SK-N-SH (cell line): ENCODE data around the gene NHLRC3. TPM values are rescaled to one million over a fixed set of nuclear protein-coding genes. Genes with fewer than 3 reads are reported as not detected.

Experiments
- CTCF ChIA-PET: fragments of 300-600, 350-600 bp; formaldehyde crosslinking; extraction: SDS; loops from one replicate; lab custom pipeline; 2021; lab: Yijun Ruan, JAX
- POLR2A ChIA-PET: fragments of 350-600 bp; sonication (Branson Sonifier 250); formaldehyde crosslinking; extraction: SDS; loops from one replicate; lab custom pipeline; 2020; ENCODE audit warnings: antibody characterized with exemption, inconsistent platforms; lab: Yijun Ruan, JAX
- DNase-seq: peaks from one replicate; pipeline ENCODE4 v3.0.0; 2012
- H2AFZ ChIP-seq: fragments of 200-600 bp; sonication (generic); 2 replicates; pipeline ENCODE4 v1.8.1; 2016; ENCODE audit warnings: antibody characterized with exemption, mild to moderate bottlenecking, low read depth
- H3F3A ChIP-seq: fragments of 200-600 bp; sonication (generic); replicated peaks from 2 replicates; pipeline ENCODE3; 2016; ENCODE audit warnings: antibody characterized with exemption, mild to moderate bottlenecking; ENCODE audit not compliant: insufficient read depth
- H3K27ac ChIP-seq, 2 experiments: fragments of 200-500 bp in 1 of 2; fragments of 200-600 bp in 1 of 2; sonication (Bioruptor generic) in 1 of 2; sonication (generic), shearing (Covaris generic) in 1 of 2; 2 replicates each; pipeline versions ENCODE4 v1.5.1 to v1.6.1; 2014 to 2016; ENCODE audit warnings: low read depth in 2 of 2, inconsistent platforms in 1 of 2, low read length in 1 of 2, mild to moderate bottlenecking in 1 of 2, mixed read lengths in 1 of 2
- H3K27me3 ChIP-seq: fragments of 200-600 bp; sonication (generic), shearing (Covaris generic); 2 replicates; pipeline ENCODE4 v1.6.1; 2016; ENCODE audit warnings: mixed run types; ENCODE audit not compliant: insufficient read depth
- H3K36me3 ChIP-seq, 2 experiments: fragments of 200-500 bp in 1 of 2; fragments of 200-600 bp in 1 of 2; sonication (Bioruptor generic) in 1 of 2; sonication (generic) in 1 of 2; replicated peaks in 1 of 2; 2 replicates each; pipeline versions ENCODE3 to v1.5.1; 2014 to 2016; ENCODE audit warnings: low read length in 1 of 2, mild to moderate bottlenecking in 1 of 2; ENCODE audit not compliant: insufficient read depth in 2 of 2, control insufficient read depth in 1 of 2
- H3K4me1 ChIP-seq, 2 experiments: fragments of 200-500 bp in 1 of 2; fragments of 200-600 bp in 1 of 2; sonication (Bioruptor generic) in 1 of 2; sonication (generic), shearing (Covaris generic) in 1 of 2; 2 replicates each; pipeline versions ENCODE4 v1.5.1 to v1.6.1; 2014 to 2016; ENCODE audit warnings: low read depth in 1 of 2, low read length in 1 of 2, mixed run types in 1 of 2; ENCODE audit not compliant: insufficient read depth in 2 of 2, control insufficient read depth in 1 of 2
- H3K4me2 ChIP-seq: fragments of 200-600 bp; sonication (generic), shearing (Covaris generic); 2 replicates; pipeline ENCODE4 v1.6.1; 2017; ENCODE audit warnings: mixed run types
- H3K4me3 ChIP-seq, 2 experiments: fragments of 200-500 bp in 1 of 2; fragments of 200-600 bp in 1 of 2; sonication (Bioruptor generic) in 1 of 2; sonication (generic), shearing (Covaris generic) in 1 of 2; 2 replicates each; pipeline versions ENCODE4 v1.5.1 to v1.8.1; 2014 to 2016; ENCODE audit warnings: low read depth in 2 of 2, inconsistent platforms in 1 of 2, low read length in 1 of 2, mild to moderate bottlenecking in 1 of 2, mixed read lengths in 1 of 2, moderate library complexity in 1 of 2
- H3K79me2 ChIP-seq: fragments of 200-600 bp; sonication (generic); 2 replicates; pipeline ENCODE4 v1.8.1; 2017; ENCODE audit warnings: mild to moderate bottlenecking; ENCODE audit not compliant: insufficient read depth
- H3K9ac ChIP-seq: fragments of 200-600 bp; sonication (generic); 2 replicates; pipeline ENCODE4 v1.6.1; 2017; ENCODE audit warnings: mixed run types
- H3K9me2 ChIP-seq: fragments of 200-600 bp; sonication (generic); 2 replicates; pipeline ENCODE4 v1.6.1; 2017; ENCODE audit warnings: mixed run types
- H3K9me3 ChIP-seq: fragments of 200-600 bp; sonication (generic); 2 replicates; pipeline ENCODE4 v1.6.1; 2017; ENCODE audit warnings: mixed run types, mild to moderate bottlenecking, moderate library complexity
- H4K20me1 ChIP-seq: fragments of 200-600 bp; sonication (generic); 2 replicates; pipeline ENCODE4 v1.6.1; 2017; ENCODE audit warnings: mild to moderate bottlenecking, mixed run types; ENCODE audit not compliant: insufficient read depth
- FOXJ3 ChIP-seq: sonication (generic); formaldehyde crosslinking; IDR thresholded peaks from 2 replicates; pipeline ENCODE4 v1.5.1; 2020; ENCODE audit warnings: mild to moderate bottlenecking, missing genetic modification reagents
- GABPA ChIP-seq: IDR thresholded peaks from 2 replicates; pipeline ENCODE4 v1.4.0; 2012; ENCODE audit warnings: low read depth, mild to moderate bottlenecking
- GATA2 ChIP-seq: sonication (generic); formaldehyde crosslinking; IDR thresholded peaks from 2 replicates; pipeline ENCODE4 v1.5.0; 2020; ENCODE audit warnings: mild to moderate bottlenecking, missing genetic modification reagents
- JUND ChIP-seq: IDR thresholded peaks from 2 replicates; pipeline ENCODE4 v1.4.0; 2012
- MEF2A ChIP-seq: IDR thresholded peaks from 2 replicates; pipeline ENCODE4 v1.4.0; 2012; ENCODE audit warnings: low read depth, borderline replicate concordance
- MXI1 ChIP-seq: IDR thresholded peaks from 2 replicates; pipeline ENCODE4 v1.6.1; 2012; ENCODE audit warnings: mild to moderate bottlenecking, low read depth, low read length, improper control_type of control experiment
- NFIC ChIP-seq: IDR thresholded peaks from 2 replicates; pipeline ENCODE4 v1.4.0; 2012; ENCODE audit warnings: borderline replicate concordance
- RAD21 ChIP-seq: IDR thresholded peaks from 2 replicates; pipeline ENCODE4 v1.6.1; 2012; ENCODE audit warnings: mild to moderate bottlenecking, low read length
- RCOR1 ChIP-seq: fragments of 150-350 bp; IDR thresholded peaks from 2 replicates; pipeline ENCODE4 v1.6.1; 2017; ENCODE audit warnings: antibody characterized with exemption, low read length
- RFX5 ChIP-seq: IDR thresholded peaks from 2 replicates; pipeline ENCODE4 v1.6.1; 2012; ENCODE audit warnings: mild to moderate bottlenecking, improper control_type of control experiment, low read length
- SIN3A ChIP-seq: IDR thresholded peaks from 2 replicates; pipeline ENCODE4 v1.6.1; 2012; ENCODE audit warnings: low read depth, mild to moderate bottlenecking, low read length, moderate library complexity, borderline replicate concordance
- TCF12 ChIP-seq: IDR thresholded peaks from 2 replicates; pipeline ENCODE4 v1.4.0; 2012
- TEAD4 ChIP-seq: IDR thresholded peaks from 2 replicates; pipeline ENCODE4 v1.4.0; 2012; ENCODE audit warnings: mild to moderate bottlenecking, borderline replicate concordance; ENCODE audit not compliant: insufficient read depth
- YY1 ChIP-seq: IDR thresholded peaks from 2 replicates; pipeline ENCODE4 v1.4.0; 2012; ENCODE audit warnings: low read depth, mild to moderate bottlenecking
- WGBS: methylation state at CpG from one replicate; pipeline ENCODE4 v1.1.6; 2017; ENCODE audit warnings: low lambda C conversion rate; 5-methylcytosine and 5-hydroxymethylcytosine counted together
- polyA plus RNA-seq, 3 experiments: library from polyadenylated mRNA; depleted of rRNA; stranded (reverse); fragments of >200 nt; gene quantifications; 2 replicates each; pipeline ENCODE4 v1.2.3, GENCODE V29; 2012
- TF ChIP-seq, protein P1 (sequence below): fragments of 150-350 bp; IDR thresholded peaks from 2 replicates; pipeline ENCODE4 v1.6.1; 2017; ENCODE audit warnings: antibody characterized with exemption, low read length, low read depth, borderline replicate concordance
- TF ChIP-seq, protein P2 (sequence below): IDR thresholded peaks from 2 replicates; pipeline ENCODE4 v1.6.1; 2012; ENCODE audit warnings: mild to moderate bottlenecking, low read depth, low read length, moderate library complexity
- TF ChIP-seq, protein P3 (sequence below): IDR thresholded peaks from 2 replicates; pipeline ENCODE4 v1.4.0; 2012; ENCODE audit warnings: low read depth, borderline replicate concordance
- TF ChIP-seq, protein P4 (sequence below): fragments of 150-350 bp; IDR thresholded peaks from 2 replicates; pipeline ENCODE4 v1.6.1; 2016; ENCODE audit warnings: mild to moderate bottlenecking, low read depth, low read length
- TF ChIP-seq, protein P5 (sequence below): IDR thresholded peaks from 2 replicates; pipeline ENCODE4; 2012

Gene NHLRC3
- polyA plus RNA-seq, 1 of the 3 experiments (the other 2 are of a cell fraction), result 7.1 TPM

DNA sequence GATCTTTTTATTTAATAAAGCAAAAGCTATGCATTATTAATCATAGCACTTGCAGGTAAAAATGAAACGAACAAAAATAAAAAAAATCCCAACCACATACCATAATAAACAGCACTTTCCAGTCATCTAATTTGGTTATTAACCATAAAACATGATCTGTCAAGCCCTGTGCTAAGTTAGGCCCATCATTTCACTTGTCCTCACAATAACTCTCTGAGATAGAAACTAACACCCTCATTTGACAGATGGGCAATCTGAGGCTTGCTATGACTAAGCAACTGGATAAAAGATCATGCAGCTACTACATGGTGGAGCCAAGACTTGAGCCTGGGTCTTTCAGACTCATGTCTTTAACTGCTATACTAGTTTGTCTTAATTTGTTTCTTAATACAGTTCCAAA is 22.2 kb upstream of the NHLRC3 start:
- no peak overlapping the region for H2AFZ ChIP-seq
- H3K27ac ChIP-seq, result no peak overlapping the region
- H3F3A ChIP-seq, result peaks cover 5% of the 10 kb centered on the region
- no peaks in the 10 kb centered on the region for H4K20me1 ChIP-seq
- no peaks in the 10 kb centered on the region for H3K79me2 ChIP-seq
- no peak for DNase-seq
- 97% methylated on average over 1 of the region's 1 CpG for WGBS
- no peaks in the 10 kb centered on the region for H3K4me1 ChIP-seq
- H3K27me3 ChIP-seq, result no peaks in the 10 kb centered on the region
- TF ChIP-seq NFIC, result no peak
- TF ChIP-seq JUND, result no peak
- TF ChIP-seq, protein P1, sequence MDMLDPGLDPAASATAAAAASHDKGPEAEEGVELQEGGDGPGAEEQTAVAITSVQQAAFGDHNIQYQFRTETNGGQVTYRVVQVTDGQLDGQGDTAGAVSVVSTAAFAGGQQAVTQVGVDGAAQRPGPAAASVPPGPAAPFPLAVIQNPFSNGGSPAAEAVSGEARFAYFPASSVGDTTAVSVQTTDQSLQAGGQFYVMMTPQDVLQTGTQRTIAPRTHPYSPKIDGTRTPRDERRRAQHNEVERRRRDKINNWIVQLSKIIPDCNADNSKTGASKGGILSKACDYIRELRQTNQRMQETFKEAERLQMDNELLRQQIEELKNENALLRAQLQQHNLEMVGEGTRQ, result no peak
- no peak for TF ChIP-seq GATA2
- TF ChIP-seq MEF2A, result no peak
- TF ChIP-seq, protein P2, sequence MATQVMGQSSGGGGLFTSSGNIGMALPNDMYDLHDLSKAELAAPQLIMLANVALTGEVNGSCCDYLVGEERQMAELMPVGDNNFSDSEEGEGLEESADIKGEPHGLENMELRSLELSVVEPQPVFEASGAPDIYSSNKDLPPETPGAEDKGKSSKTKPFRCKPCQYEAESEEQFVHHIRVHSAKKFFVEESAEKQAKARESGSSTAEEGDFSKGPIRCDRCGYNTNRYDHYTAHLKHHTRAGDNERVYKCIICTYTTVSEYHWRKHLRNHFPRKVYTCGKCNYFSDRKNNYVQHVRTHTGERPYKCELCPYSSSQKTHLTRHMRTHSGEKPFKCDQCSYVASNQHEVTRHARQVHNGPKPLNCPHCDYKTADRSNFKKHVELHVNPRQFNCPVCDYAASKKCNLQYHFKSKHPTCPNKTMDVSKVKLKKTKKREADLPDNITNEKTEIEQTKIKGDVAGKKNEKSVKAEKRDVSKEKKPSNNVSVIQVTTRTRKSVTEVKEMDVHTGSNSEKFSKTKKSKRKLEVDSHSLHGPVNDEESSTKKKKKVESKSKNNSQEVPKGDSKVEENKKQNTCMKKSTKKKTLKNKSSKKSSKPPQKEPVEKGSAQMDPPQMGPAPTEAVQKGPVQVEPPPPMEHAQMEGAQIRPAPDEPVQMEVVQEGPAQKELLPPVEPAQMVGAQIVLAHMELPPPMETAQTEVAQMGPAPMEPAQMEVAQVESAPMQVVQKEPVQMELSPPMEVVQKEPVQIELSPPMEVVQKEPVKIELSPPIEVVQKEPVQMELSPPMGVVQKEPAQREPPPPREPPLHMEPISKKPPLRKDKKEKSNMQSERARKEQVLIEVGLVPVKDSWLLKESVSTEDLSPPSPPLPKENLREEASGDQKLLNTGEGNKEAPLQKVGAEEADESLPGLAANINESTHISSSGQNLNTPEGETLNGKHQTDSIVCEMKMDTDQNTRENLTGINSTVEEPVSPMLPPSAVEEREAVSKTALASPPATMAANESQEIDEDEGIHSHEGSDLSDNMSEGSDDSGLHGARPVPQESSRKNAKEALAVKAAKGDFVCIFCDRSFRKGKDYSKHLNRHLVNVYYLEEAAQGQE, result no peak
- TF ChIP-seq, protein P3, sequence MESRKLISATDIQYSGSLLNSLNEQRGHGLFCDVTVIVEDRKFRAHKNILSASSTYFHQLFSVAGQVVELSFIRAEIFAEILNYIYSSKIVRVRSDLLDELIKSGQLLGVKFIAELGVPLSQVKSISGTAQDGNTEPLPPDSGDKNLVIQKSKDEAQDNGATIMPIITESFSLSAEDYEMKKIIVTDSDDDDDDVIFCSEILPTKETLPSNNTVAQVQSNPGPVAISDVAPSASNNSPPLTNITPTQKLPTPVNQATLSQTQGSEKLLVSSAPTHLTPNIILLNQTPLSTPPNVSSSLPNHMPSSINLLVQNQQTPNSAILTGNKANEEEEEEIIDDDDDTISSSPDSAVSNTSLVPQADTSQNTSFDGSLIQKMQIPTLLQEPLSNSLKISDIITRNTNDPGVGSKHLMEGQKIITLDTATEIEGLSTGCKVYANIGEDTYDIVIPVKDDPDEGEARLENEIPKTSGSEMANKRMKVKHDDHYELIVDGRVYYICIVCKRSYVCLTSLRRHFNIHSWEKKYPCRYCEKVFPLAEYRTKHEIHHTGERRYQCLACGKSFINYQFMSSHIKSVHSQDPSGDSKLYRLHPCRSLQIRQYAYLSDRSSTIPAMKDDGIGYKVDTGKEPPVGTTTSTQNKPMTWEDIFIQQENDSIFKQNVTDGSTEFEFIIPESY, result no peak
- TF ChIP-seq MXI1, result no peak
- TF ChIP-seq TCF12, result no peak
- TF ChIP-seq FOXJ3 (CRISPR knock-in tag), result no peak
- no peak for TF ChIP-seq YY1
- TF ChIP-seq SIN3A, result no peak
- TF ChIP-seq, protein P4, sequence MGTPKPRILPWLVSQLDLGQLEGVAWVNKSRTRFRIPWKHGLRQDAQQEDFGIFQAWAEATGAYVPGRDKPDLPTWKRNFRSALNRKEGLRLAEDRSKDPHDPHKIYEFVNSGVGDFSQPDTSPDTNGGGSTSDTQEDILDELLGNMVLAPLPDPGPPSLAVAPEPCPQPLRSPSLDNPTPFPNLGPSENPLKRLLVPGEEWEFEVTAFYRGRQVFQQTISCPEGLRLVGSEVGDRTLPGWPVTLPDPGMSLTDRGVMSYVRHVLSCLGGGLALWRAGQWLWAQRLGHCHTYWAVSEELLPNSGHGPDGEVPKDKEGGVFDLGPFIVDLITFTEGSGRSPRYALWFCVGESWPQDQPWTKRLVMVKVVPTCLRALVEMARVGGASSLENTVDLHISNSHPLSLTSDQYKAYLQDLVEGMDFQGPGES, result no peak
- no peak for TF ChIP-seq GABPA
- no peak for TF ChIP-seq RCOR1
- TF ChIP-seq, protein P5, sequence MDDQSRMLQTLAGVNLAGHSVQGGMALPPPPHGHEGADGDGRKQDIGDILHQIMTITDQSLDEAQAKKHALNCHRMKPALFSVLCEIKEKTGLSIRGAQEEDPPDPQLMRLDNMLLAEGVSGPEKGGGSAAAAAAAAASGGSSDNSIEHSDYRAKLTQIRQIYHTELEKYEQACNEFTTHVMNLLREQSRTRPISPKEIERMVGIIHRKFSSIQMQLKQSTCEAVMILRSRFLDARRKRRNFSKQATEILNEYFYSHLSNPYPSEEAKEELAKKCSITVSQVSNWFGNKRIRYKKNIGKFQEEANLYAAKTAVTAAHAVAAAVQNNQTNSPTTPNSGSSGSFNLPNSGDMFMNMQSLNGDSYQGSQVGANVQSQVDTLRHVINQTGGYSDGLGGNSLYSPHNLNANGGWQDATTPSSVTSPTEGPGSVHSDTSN, result no peak
- TF ChIP-seq RFX5, result no peak
- no peak for TF ChIP-seq TEAD4
- TF ChIP-seq RAD21, result no peak
- peaks cover 51 to 86% of the 10 kb centered on the region in 2 experiments for H3K36me3 ChIP-seq
- CTCF ChIA-PET, result interaction anchor here (0.6 to 4.9 kb wide), 19 partner anchors 7 to 242 kb away, joined by 3 to 29 read pairs (median 4); partner anchors contain the start of genes NHLRC3 and PROSER1
- POLR2A ChIA-PET, result no interaction called here
- no peak overlapping the region for H3K4me3 ChIP-seq
- no peaks in the 10 kb centered on the region for H3K9me3 ChIP-seq
- no peak overlapping the region for H3K4me2 ChIP-seq
- H3K9me2 ChIP-seq, result no peaks in the 10 kb centered on the region
- no peak overlapping the region for H3K9ac ChIP-seq
